Activated gamma-delta T cell treated with anti-CD3 and anti-CD28 coated beads, Interleukin-2, amount 50 U/mL, for 16 hours (primary cell): ENCODE measurements around the gene AREL1.

Experiments
- DNase-seq: peaks from one replicate; pipeline ENCODE4 v3.0.0-alpha.2; 2020; ENCODE audit warnings: low read depth

Gene AREL1

DNA sequence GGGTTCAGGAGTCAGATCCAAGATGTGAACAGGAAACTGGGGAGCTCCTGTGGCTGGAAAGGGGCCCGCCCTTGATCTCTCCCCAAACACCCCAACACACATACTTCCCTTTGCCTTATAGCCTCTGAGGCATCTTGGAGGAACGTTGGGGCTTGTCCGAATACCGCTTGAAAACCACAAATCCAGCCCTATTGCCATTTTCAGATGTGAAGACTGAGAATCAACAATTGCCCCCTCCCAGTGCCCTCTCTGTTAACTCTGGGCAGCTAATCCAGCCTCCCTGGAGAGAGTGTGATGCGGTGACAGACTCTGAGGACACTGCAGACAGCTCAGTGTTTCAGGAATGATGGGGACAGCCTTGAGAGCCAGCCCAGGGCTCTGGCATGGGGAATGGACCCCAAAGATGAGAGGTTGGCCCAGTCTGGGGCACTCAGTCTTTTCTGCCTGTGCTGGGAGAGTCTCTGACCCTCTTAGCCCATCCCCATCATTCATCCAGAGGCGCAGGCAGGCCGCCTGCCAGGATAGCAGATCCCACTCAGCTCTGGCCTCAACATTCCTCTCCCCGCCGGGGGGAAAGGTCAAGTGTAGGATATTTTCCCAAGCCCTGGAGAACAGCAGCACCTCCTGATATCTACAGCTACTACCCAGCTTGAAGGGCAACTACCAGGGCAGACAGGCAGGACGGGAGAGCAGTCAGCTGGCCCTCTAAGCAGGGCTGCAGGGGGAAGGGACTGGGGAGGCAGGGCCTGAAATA is 76.3 kb downstream of the AREL1 start:
- no peak for DNase-seq

DNA sequence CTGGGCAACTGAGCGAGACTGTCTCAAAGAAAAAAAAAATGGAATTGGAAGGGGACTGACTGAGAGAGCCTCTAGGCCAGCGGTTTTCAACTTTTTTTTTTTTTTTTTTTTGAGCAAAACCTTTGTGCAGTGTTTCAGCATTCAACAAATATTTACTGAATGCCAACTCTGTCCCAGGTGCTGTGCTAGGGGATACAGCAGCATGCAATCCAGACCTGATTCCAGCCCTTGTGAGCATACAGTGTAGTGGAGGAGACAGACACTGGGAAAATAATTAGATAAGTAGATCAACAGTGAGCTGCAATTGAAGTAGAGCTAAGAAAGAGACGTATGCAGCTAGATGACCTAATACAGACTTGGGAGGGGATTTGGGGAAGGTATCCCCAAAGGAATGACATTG is 77.0 kb downstream of the AREL1 start:
- no peak for DNase-seq

DNA sequence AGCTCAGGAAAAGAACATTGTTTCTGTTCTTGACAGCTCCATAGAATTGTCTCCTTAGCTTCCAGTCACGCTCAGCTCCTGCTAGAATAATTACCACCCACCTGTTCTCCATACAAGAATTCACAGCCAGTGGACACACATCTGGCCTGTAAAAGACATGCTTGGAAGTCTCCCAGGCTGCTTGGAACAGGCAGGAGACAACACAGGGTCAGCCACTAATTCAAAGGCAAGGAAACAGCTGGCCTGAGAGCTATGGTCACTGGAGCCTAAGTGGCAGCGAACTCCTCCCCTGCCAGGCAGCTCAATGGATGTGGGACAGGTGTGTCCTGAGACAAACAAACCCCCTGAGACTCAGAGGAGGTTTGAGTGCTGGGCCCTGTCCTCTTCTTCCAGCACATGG is 77.9 kb downstream of the AREL1 start:
- DNase-seq = no peak

DNA sequence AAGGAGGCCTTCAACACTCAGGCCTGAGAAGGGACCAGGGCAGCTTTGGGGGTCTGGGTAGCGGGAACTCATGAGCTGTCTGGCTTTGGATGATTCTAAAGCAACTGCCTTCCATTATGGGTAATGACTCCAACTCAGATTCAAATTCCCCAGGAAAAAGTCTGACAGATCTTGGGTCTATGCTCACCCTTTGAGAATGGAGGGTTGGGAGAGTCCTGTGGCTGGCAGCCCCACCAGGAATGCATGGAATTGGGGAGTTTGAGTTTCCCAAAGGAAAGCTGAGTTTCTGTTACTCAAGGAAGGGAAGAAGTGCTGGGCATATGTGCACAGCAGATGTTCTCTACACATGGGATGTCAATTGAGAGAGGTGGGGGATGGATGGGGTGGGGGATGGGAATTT is 78.4 kb downstream of the AREL1 start:
- no peak for DNase-seq

DNA sequence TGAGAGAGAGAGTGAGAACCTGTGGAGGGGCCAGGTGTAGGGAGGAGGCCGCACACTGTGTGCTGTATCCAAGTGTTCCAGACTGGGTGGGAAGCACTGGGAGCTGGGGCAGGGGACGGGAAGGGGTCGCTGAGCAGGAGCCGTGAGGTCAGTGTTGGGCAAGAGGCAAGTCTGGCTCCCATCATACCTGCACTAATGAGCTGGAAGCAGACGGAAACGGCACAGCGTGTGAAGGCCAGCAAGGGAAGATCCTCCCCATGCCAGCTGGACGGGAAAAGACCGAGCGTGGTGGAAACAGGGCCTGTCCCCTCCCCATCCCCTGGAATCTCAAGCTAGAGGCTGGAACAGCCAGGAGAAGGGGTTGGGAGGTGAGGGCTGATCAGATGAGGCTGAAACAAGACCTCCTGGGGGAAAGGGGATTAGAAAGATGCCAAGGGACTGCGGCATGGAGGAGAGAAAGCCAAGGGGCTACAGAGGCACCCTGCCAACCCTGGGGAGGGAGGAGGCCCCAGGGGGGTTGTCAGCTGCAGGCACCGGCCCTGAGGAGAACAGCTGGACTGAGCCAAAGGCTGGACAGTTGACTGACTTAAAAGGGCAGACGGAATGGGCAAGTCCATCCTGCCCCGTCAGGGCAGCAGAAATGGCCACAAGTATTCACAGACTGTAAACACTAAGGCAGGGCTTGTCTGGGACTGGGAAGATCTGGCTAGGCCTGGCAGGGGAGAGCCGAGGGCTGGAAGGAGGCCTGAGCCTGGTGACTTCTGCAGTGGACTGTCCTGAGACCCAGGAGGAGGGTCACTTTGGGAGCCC is 81.8 kb downstream of the AREL1 start:
- DNase-seq = no peak

DNA sequence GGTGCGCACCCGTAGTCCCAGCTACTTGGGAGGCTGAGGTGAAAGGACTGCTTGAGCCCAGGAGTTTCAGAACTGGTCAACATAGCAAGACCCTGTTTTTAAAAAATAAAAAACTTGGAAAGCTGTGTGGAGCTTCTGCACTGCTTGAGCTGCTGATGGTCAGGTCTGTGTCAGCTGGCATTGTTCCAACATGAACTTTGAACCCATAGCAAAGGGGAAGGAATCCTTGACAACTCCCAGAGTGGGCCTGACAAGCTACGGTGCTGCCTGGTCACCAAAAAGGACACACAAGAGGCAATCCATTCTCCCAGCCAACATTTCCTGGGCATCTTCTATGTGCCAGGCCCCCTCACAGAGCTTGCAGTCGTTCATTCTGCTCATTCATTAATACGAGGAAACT is 84.5 kb downstream of the AREL1 start:
- no peak for DNase-seq

DNA sequence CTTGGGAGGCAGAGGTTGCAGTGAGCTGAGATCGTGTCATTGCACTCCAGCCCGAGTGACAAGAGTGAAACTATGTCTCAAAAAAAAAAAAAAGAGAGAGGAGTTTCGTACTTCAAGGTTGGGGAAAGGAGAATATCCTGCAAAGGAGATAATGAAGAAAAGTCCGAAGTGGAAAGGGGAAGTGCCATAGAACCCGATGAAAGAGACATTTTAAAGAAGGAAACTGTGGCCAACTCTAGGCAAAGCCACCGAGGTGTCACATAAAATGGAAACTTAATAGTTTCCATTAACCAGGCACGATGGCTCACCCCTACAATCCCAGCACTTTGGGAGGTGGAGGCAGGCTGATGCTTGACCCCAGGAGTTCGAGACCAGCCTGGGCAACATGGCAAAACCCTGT is 85.8 kb downstream of the AREL1 start:
- DNase-seq = no peak

DNA sequence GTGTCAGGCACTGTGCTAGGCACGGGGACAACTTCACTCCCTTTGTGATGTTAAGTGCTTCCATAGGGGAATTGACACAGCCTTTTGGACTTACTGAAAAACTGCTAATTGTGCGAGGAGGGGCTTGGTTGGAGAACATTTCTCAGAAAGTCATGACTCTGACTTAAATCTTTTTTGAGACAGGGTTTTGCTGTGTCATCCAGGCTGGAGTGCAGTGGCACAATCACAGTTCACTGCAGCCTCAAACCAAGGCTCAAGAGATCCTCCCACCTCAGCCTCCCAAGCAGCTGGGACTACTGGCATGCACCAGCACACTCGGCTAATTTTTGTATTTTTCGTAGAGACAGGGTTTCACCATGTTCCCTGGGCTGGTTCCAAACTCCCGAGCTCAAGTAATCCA is 90.6 kb downstream of the AREL1 start:
- no peak for DNase-seq

DNA sequence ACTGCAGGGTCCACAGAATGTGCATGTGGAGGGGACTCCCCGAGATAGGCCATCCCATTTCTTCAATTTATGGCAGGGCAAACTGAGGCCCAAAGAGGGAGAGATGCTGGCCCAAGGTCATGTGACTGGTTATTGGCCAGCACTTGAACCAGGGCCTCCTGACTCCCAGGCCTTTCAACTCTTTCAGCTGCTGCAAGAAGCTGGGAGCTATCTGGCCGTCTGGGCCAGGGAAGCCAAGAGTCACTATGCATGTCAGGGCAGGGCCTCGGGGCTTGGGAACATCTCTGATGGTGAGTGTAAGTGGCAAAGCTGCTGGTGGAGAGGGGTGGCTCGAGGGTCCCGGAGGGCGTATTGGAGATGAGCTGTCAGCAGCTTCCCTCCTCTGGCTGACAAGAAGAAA is 91.3 kb downstream of the AREL1 start:
- DNase-seq = no peak

DNA sequence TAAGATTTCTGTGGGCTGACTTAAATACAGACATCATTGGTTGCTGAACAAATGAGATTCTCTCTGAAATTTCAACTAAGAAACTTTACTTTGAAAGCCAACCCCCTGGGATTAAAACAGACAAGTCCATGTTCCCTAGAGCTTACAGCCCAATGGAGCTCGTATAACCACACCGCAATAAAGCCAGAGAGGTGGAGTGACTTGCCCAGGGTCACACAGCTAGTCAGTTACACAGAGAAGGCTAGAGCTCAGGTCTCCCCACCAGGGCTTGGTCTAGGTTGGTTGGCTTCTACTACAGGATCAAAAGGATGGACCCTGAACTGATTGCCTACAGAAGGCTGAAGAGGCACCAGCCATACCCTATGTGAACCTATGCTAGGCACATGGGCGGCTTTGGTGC is 92.0 kb downstream of the AREL1 start:
- no peak for DNase-seq

DNA sequence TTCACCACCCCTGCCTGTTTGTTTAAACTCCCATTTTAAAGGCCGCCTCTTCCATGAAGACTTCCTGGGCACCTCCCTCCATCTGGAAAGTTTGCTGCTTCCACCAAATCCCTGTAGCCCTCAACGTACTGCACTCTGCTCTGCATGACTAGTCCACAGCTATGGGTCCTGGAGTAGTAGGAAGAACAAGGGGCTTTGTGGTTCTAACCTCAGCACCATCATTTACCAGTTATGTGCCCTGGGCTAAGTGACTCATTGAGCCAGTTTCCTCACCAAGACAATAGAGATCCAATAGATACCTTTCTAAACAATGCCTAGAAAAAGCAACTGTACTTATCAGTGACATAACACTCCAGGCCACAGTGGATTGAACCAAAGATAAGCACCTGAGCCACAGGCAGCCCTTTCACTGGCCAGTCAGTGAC is 92.4 kb downstream of the AREL1 start:
- DNase-seq = peak; percentile 30

DNA sequence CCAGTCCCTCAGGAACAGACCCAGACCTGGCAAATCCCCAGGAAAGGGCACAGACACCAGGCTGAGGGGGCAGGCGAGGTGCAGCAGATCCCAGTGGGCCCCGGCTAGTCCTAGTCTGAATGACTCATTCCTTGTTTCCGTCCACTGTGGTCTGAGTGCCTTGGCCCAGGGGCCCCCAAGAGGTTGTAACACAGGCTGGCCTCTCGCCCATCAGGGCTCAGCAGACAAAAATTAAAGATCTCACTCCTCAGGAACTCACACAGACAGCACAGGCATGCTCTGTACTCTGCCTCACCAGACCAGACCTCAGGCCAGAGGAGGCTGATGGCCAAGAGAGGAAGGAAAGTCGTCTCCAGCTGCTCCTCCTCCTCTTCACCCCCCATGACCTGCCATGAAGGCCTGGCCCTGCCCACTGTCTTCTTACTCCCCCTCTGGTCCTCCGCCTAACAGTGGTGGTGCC is 93.2 kb downstream of the AREL1 start:
- DNase-seq = no peak

DNA sequence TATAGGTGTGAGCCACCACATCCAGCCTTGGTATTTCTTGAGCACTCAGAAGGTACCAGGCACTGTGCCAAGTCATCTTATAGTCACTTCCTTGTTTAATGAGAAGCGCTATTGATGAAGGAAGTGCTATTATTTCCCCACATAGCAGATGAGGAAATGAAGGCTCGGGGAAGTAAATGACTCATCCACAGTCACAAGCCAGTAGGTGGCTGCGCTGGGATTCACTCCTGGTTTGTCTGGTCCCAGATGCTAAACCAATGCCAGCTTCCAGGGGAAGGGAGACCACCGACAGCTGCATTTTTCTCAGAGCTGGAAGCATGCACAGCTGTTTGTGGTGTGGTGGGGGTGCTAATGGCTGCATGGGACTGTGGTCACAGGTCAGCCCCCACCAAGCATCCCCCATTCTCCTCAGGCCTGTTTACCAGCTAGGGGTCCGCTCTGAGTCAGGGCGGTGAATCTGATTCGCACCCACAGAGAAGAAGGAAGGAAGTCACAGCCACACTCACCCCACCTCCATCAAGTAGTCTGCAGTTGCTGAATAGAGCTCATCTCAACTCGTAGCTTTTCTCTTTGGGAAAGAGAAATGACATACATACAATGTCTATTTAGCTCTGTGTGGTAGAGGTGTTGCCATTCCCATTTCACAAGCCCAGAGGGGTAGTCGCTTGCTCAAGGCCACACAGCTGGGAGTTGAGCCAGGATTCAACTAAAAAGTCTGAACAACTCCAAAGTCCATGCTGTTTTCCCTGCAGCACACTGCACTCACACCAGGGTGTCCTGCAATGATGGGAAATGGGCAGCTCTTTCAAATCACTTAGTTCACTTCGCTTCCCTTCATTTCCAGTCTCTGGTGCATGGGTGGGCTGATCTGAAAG is 94.6 kb downstream of the AREL1 start:
- peak; percentile 73 for DNase-seq

DNA sequence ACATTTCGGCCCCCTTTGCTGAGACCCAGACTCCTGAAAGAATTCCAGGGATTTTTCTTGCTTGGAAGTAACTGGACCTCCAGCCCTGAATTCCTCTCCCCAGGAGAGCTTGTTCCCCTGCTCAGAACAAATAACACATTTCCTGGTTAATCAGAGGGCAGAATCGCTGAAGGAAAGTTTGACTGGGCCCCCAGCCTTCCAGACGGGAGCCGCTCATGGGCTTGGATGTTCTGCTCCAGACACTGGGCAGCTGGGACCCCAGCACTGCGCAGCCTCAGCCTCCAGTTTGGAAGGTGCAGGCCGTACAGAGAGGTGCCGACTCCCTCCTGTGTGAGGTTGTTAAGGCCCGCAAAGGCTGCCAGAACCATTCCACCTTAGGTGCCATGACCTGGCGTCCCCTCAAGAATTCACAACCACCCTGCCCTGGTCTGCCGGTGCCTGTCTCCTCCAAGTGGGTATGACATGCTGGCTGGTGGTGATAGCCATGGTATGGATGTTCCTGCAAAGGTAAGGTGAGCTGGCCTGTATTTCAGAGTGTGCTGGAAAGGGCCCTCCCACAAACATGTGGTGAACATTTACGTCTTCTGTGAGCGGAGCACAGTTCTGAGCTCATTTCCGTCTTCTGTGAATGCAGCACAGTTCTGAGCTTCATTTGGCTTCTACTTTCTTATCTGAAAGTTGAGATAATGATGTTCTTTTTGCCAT is 95.7 kb downstream of the AREL1 start:
- no peak for DNase-seq

DNA sequence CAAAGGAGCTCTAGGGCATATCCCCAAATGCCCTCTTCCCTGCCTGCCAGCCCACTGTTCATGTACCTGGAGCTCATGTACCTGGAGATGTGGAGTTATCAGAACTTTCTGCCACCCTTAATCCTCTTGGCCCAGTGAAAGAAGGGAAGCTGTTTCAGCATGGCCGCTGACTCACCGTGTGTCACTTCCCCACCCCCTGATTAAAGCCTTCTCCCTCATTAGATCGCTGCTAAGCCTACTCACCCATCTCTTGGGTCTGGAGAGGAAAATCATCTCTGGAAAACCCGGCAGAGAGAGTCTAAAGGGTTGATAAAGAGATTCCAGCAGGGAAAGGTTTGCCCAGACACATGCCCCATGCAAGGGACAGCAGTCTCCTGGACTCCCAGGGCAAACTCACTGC is 96.4 kb downstream of the AREL1 start:
- DNase-seq = no peak

DNA sequence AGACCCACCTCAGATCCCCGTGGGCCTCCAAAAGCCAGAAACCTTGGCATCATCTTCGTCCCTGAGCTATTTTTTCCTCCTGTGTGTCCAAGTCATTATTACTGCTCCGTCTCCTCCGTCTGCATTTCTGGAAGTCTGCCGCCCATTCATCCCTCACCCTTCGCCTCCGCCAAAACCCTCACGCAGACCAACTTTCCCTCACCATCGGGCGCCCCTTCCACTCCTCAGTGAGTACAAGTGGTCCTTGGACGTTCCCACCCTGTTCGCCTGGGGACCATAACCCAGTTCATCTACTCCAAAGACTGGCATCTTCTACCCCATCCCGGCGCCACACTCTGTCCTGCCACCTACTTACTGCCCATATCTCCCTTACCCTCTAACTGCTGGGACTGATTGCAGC is 97.1 kb downstream of the AREL1 start:
- no peak for DNase-seq

DNA sequence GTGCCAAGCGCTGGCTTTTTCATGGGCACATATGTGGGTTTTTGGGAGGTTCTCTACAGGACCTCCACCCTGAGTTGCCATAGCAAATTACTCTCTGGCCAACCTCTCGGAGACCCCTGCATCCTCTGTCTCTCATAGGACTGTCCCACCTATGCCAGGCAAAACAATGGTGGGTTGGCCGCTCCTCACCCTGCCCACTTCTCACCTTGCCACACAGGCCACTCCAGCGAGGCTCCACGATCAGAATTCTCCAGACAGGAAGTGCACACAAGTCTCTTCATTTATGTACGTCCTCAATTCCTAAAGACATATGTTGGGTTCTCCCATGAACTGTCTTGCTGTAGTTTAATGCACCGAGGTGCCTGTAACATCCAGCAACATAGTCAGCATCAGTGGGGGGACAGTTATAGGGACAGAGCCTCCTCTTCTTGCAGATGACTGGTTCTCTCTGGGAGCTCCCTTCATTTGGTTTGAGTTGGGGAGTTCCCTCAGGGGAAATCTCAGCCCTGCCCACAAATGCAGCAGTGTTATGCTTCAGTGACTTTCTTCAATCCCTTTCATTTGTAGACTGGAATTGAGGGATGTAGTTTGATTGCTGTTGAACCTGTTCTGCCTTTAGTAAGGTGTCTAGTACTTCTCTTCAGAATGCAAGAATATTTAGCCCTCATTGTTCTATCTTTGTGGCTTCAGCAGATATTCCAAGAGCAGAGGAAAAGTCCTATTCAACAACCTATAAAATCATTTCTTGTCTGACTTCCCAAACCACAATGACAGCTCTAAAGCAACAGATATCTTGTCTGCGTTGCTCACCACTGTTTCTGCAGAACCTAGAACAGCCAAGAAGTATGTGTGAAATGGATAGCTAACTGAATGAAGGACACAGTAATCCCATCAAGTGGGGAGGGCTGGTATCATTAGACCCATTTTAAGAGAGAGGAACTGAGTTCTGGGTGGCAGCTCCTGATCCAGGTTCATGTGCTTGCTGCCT is 98.1 kb downstream of the AREL1 start:
- DNase-seq = no peak

DNA sequence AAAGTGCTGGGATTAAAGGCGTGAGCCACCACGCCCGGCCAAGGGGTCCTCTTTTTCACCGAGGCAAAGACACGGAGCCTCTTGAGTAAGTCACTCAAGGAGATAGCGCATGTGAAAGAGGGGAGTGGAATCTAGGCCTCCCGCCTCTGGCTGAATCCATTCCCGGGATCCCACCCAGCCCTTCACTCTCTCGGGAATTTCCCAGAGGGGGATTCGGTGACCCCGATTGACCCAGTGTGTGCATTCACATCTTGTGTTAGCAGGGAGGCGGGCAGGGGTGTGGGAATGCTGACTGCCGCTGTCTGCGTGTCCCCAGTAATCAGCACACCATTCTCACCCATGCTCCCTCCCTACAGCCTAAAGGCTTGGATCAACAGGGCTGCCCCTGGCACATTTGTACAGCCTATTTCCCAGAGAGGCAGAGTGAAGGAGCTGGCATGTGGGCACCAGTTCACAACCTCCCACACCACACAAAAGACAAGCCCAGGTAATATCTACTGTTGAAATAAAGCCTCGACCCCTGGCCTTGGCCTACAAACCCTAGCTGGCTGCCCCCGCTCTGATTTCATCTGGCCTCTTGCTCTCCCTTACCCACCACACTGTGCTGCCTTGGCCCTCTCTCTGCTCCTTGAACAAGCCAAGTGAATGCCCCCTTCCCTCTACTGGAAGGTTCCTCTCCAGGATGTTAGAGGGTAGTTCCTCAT is 99.5 kb downstream of the AREL1 start:
- DNase-seq = no peak

DNA sequence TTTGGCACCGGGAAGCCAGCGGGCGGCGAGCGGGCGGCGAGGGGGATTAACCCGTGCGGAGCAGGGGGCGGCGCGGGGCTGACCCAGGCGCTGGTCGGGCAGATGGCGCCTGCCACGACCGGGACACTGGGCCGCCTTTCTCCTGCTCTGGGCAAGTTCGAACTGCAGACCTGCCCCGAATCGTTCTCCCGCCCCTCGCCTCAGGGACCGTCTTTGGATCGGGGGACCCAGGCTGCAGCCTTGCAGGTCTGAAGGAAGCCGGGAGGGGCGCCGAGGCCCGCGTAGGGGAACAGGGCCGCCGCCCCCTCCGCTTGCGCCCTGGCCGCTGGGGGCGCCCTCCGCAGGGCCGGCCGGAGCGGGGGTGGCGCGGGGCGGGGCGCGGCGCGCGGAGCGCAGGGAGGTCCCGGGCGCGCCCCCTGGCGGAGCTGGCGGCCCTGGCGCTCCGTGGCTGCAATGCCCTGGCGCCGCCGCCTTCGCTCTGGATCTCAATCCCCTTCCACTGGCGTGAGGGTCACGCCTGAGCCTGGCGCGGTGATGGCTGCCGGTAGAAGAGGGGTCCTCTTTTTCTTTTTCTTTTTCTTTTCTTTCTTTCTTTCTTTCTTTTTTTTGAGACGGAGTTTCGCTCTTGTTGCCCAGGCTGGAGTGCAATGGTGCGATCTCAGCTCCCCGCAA is 100.4 kb downstream of the AREL1 start:
- DNase-seq = peak; percentile 74
